ENCODE results near the gene AGBL4.

DNA sequence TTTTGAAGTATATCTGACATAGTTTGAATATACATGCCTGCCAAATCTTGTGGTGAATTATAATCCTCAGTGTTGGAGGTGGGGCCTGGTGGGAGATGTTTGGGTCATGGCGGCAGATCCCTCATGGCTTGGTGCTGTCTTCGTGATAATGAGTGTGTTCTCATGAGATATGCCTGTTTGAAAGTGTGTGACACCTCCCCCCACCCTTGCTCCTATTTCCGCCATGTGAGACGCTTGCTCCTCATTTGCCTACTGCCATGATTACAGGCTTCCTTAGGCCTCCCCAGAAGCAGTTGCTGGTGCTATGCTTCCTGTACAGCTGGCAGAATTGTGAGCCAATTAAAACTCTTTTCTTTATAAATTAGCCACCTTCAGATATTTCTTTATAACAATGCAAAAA is 810.5 kb downstream of the AGBL4 start:
- TF ChIP-seq, protein P1, sequence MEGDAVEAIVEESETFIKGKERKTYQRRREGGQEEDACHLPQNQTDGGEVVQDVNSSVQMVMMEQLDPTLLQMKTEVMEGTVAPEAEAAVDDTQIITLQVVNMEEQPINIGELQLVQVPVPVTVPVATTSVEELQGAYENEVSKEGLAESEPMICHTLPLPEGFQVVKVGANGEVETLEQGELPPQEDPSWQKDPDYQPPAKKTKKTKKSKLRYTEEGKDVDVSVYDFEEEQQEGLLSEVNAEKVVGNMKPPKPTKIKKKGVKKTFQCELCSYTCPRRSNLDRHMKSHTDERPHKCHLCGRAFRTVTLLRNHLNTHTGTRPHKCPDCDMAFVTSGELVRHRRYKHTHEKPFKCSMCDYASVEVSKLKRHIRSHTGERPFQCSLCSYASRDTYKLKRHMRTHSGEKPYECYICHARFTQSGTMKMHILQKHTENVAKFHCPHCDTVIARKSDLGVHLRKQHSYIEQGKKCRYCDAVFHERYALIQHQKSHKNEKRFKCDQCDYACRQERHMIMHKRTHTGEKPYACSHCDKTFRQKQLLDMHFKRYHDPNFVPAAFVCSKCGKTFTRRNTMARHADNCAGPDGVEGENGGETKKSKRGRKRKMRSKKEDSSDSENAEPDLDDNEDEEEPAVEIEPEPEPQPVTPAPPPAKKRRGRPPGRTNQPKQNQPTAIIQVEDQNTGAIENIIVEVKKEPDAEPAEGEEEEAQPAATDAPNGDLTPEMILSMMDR (IDR thresholded peaks at IDR 0.05), result no peak
- TF ChIP-seq POLR2A (IDR thresholded peaks at IDR 0.05), result no peak

All from heart left ventricle (tissue), 13 donors.